Caco-2 (cell line): ENCODE results near the gene LMO2. TPM values are rescaled to one million over a fixed set of nuclear protein-coding genes. Genes with fewer than 3 reads are reported as not detected.
"Not testable (repeated sequence)": the region's sequence is repeated elsewhere in the genome, so short reads cannot be mapped to it uniquely, and the experiment has no call there.

ENCODE experiments used
- BruUV-seq: library from RNA; stranded (reverse); fragments of 400-500 nt; replicated peaks from 2 replicates; lab custom pipeline; 2021; lab: Mats Ljungman, UMichigan
- CTCF ChIA-PET: fragments of 300-600 bp; sonication (Branson Sonifier 250); formaldehyde crosslinking; loops from one replicate; lab custom pipeline; 2022; ENCODE audit warnings: antibody characterized with exemption; lab: Charles Lee
- POLR2A ChIA-PET: fragments of 300-600 bp; sonication (Branson Sonifier 250); formaldehyde crosslinking; loops from one replicate; lab custom pipeline; 2022; ENCODE audit warnings: antibody characterized with exemption; lab: Charles Lee
- DNase-seq, 2 experiments: peaks; one replicate each; pipeline versions ENCODE4 v3.0.0 to v3.0.0-alpha.2; 2020 to 2022
- H3K27me3 ChIP-seq: replicated peaks from 2 replicates; pipeline ENCODE4 v1.6.0; 2011; ENCODE audit warnings: low read length; ENCODE audit not compliant: control insufficient read depth, insufficient read depth
- H3K36me3 ChIP-seq: 2 replicates; pipeline ENCODE4 v1.5.1; 2011; ENCODE audit warnings: low read length; ENCODE audit not compliant: control insufficient read depth, insufficient read depth
- H3K4me1 ChIP-seq: fragments of 250-450 bp; sonication (Bioruptor Pico); 2 replicates; pipeline ENCODE4 v1.5.1; 2020; ENCODE audit warnings: mild to moderate bottlenecking
- H3K4me3 ChIP-seq: 2 replicates; pipeline ENCODE4 v1.5.1; 2011; ENCODE audit warnings: low read depth, mild to moderate bottlenecking, control low read depth, low read length
- H3K9me3 ChIP-seq: fragments of 250-450 bp; sonication (Bioruptor Pico); 2 replicates; pipeline ENCODE4 v1.5.1; 2020; ENCODE audit warnings: mild to moderate bottlenecking, moderate library complexity
- H3K27ac Mint-ChIP-seq: one replicate; pipeline ENCODE4 v1.8.0; 2022; ENCODE audit warnings: mixed read lengths; ENCODE audit not compliant: unreplicated experiment
- H3K27me3 Mint-ChIP-seq: one replicate; pipeline ENCODE4 v1.8.0; 2022; ENCODE audit warnings: mixed read lengths; ENCODE audit not compliant: insufficient read depth, unreplicated experiment
- H3K36me3 Mint-ChIP-seq: one replicate; pipeline ENCODE4 v1.8.0; 2022; ENCODE audit warnings: mild to moderate bottlenecking, mixed read lengths; ENCODE audit not compliant: insufficient read depth, unreplicated experiment
- H3K4me1 Mint-ChIP-seq: one replicate; pipeline ENCODE4 v1.8.0; 2022; ENCODE audit warnings: low read depth, mixed read lengths; ENCODE audit not compliant: unreplicated experiment
- H3K4me3 Mint-ChIP-seq: one replicate; pipeline ENCODE4 v1.8.0; 2022; ENCODE audit warnings: mild to moderate bottlenecking, moderate library complexity, mixed read lengths; ENCODE audit not compliant: unreplicated experiment
- H3K9me3 Mint-ChIP-seq: one replicate; pipeline ENCODE4 v1.8.0; 2022; ENCODE audit warnings: mixed read lengths; ENCODE audit not compliant: unreplicated experiment
- CTCF ChIP-seq, 2 experiments: fragments of 200-600 bp in 1 of 2; IDR thresholded peaks; 1 replicate in 1 of 2; 2 replicates in 1 of 2; pipeline versions ENCODE4 v1.5.1 to v1.8.0; 2011 to 2022; ENCODE audit warnings: antibody characterized with exemption in 1 of 2, control low read depth in 1 of 2, inconsistent platforms in 1 of 2, low read depth in 1 of 2, low read length in 1 of 2, mild to moderate bottlenecking in 1 of 2, moderate library complexity in 1 of 2; ENCODE audit not compliant: insufficient read depth in 1 of 2, severe bottlenecking in 1 of 2, unreplicated experiment in 1 of 2
- intact Hi-C: fragments of 100-400 bp; cut with micrococcal nuclease; formaldehyde crosslinking; loops from one replicate; pipeline ENCODE4 v1.10.0; 2022; ENCODE audit not compliant: unreplicated experiment
- total RNA-seq: library from RNA; stranded (reverse); gene quantifications from 2 replicates; pipeline ENCODE4 v1.2.3, GENCODE V29; 2022

The LMO2 gene
- total RNA-seq, 1 experiment from 2014 or later = 0.29 TPM

DNA sequence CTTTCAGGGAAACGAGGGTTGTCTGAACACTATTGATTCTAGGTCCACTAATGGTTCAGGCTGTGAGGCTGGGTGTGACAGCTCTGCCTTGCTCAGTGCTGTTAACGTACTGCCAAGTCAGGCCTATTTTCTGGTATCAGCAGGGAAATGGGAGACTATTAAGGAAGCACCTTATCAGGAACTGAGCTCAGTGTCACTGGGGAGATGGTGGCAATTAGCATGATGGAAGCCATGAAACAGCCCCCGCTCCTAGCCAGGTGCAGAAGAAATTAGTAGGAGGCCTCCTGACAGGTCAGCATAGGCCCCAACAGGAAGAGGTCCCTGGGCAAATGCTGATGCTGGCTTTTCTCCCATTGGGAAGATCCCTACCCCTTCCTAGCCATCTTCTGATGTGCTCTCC, 42.6 kb upstream of the LMO2 start:
- Histone ChIP-seq H3K4me3 (no peak overlapping the region), H3K36me3 (no peaks in the 10 kb centered on the region), H3K4me1 (no peaks in the 10 kb centered on the region), H3K27me3 (no peaks in the 10 kb centered on the region; the same call in 1 of the 2 replicates), H3K9me3 (peaks cover 13% of the 10 kb centered on the region)
- no peak for TF ChIP-seq CTCF (IDR thresholded peaks at IDR 0.05; ENCODE audit: insufficient read depth in 1 of 2, low read depth in 1 of 2, low read length in 1 of 2, severe bottlenecking in 1 of 2, unreplicated experiment in 1 of 2)
- intact Hi-C loops = no loop called here
- BruUV-seq = no TSS peak
- H3K36me3 Mint-ChIP-seq = no peaks in the 10 kb centered on the region
- POLR2A ChIA-PET = no interaction called here
- CTCF ChIA-PET = no interaction called here
- DNase-seq = no peak
- no peak overlapping the region for H3K27ac Mint-ChIP-seq
- H3K4me3 Mint-ChIP-seq = no peak overlapping the region
- peaks cover 6% of the 10 kb centered on the region for H3K4me1 Mint-ChIP-seq
- H3K27me3 Mint-ChIP-seq = no peaks in the 10 kb centered on the region
- H3K9me3 Mint-ChIP-seq = peaks cover 23% of the 10 kb centered on the region

DNA sequence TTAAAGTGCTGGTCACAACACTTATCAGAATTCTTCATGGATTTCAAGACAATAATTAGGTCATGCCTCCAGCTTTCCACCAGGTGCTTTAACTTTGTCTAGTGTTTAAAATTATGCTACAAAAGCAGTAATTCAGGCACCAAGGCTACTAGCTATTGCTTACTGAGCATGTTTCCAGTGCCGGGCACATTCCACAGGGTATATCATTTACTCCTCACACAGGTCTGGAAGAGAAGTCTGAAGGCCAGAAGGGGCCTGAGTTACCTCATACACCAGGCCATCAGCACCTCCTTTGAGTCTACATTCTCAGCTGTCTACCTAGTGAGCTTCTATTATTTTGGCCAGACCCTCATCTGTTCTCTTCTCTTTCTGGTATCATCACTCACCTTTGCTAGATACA, 41.7 kb upstream of the LMO2 start:
- Mint-ChIP-seq H3K4me1 (peaks cover 6% of the 10 kb centered on the region), H3K9me3 (peaks cover 23% of the 10 kb centered on the region), H3K27me3 (no peaks in the 10 kb centered on the region), H3K4me3 (no peak overlapping the region), H3K36me3 (no peaks in the 10 kb centered on the region), H3K27ac (no peak overlapping the region)
- DNase-seq = no peak
- no TSS peak for BruUV-seq
- no peak for TF ChIP-seq CTCF (IDR thresholded peaks at IDR 0.05; ENCODE audit: insufficient read depth in 1 of 2, low read depth in 1 of 2, low read length in 1 of 2, severe bottlenecking in 1 of 2, unreplicated experiment in 1 of 2)
- no peak overlapping the region for H3K4me3 ChIP-seq
- H3K36me3 ChIP-seq = no peaks in the 10 kb centered on the region
- POLR2A ChIA-PET = no interaction called here
- peaks cover 13% of the 10 kb centered on the region for H3K9me3 ChIP-seq
- no peaks in the 10 kb centered on the region for H3K4me1 ChIP-seq
- H3K27me3 ChIP-seq = no peaks in the 10 kb centered on the region; the same call in 1 of the 2 replicates
- intact Hi-C loops = no loop called here
- CTCF ChIA-PET = no interaction called here

- DNase-seq = no peak
- Mint-ChIP-seq H3K4me3 (no peak overlapping the region), H3K9me3 (peaks cover 23% of the 10 kb centered on the region), H3K27ac (no peak overlapping the region), H3K36me3 (no peaks in the 10 kb centered on the region), H3K4me1 (peaks cover 6% of the 10 kb centered on the region), H3K27me3 (no peaks in the 10 kb centered on the region)
- intact Hi-C loops = no loop called here
- peaks cover 13% of the 10 kb centered on the region for H3K9me3 ChIP-seq
- no peaks in the 10 kb centered on the region; the same call in 1 of the 2 replicates for H3K27me3 ChIP-seq
- POLR2A ChIA-PET = no interaction called here
- CTCF ChIA-PET = no interaction called here
- H3K36me3 ChIP-seq = no peaks in the 10 kb centered on the region
- no peak overlapping the region for H3K4me3 ChIP-seq
- no peaks in the 10 kb centered on the region for H3K4me1 ChIP-seq
- BruUV-seq = no TSS peak
- no peak for TF ChIP-seq CTCF (IDR thresholded peaks at IDR 0.05; ENCODE audit: insufficient read depth in 1 of 2, low read depth in 1 of 2, low read length in 1 of 2, severe bottlenecking in 1 of 2, unreplicated experiment in 1 of 2)
Observed at GRCh38 chr11:33932721-33933120, 40.8 kb upstream of the LMO2 start.

- H3K4me1 Mint-ChIP-seq, H3K27me3 Mint-ChIP-seq, H3K36me3 ChIP-seq, H3K4me3 Mint-ChIP-seq, H3K27me3 ChIP-seq, BruUV-seq, DNase-seq, H3K36me3 Mint-ChIP-seq, POLR2A ChIA-PET, H3K4me3 ChIP-seq, intact Hi-C loops, CTCF ChIA-PET, H3K27ac Mint-ChIP-seq, H3K4me1 ChIP-seq: not testable (repeated sequence)
- peaks cover 23% of the 10 kb centered on the region for H3K9me3 Mint-ChIP-seq
- H3K9me3 ChIP-seq = peaks cover 13% of the 10 kb centered on the region
Observed at GRCh38 chr11:33931739-33932366, 40.0 kb upstream of the LMO2 start.
